HEK293T (cell line): ENCODE results near the gene AGRP.
A peak's percentile ranks its signal among the peaks of the same experiment; 100 is the strongest.

Experiments used
- CTCF ChIA-PET: fragments of 350-600 bp; formaldehyde crosslinking; extraction: SDS; loops from one replicate; lab custom pipeline; 2021; ENCODE audit warnings: antibody characterized with exemption, inconsistent platforms; lab: Yijun Ruan, JAX
- POLR2A ChIA-PET: fragments of 350-600 bp; formaldehyde crosslinking; extraction: SDS; loops from one replicate; lab custom pipeline; 2020; ENCODE audit warnings: antibody characterized with exemption, inconsistent platforms; lab: Yijun Ruan, JAX
- DNase-seq: peaks from one replicate; pipeline ENCODE4 v3.0.0; 2012; ENCODE audit warnings: mixed read lengths; ENCODE audit errors: extremely low spot score
- ARNT ChIP-seq: fragments of 450-650 bp; IDR thresholded peaks from 2 replicates; pipeline ENCODE4 v1.6.1; 2017; ENCODE audit warnings: mild to moderate bottlenecking
- BHLHE40 ChIP-seq: fragments of 450-650 bp; IDR thresholded peaks from 2 replicates; pipeline ENCODE4 v1.6.1; 2016; ENCODE audit warnings: mild to moderate bottlenecking, moderate library complexity, borderline replicate concordance
- CTBP1 ChIP-seq: fragments of 450-650 bp; IDR thresholded peaks from 2 replicates; pipeline ENCODE4 v1.6.1; 2016; ENCODE audit warnings: borderline replicate concordance
- ELF4 ChIP-seq: fragments of 450-650 bp; IDR thresholded peaks from 2 replicates; pipeline ENCODE4 v1.6.1; 2017; ENCODE audit warnings: antibody characterized with exemption
- FOXA1 ChIP-seq: fragments of 450-650 bp; IDR thresholded peaks from 2 replicates; pipeline ENCODE4 v1.6.1; 2016; ENCODE audit warnings: mild to moderate bottlenecking
- FOXK2 ChIP-seq: fragments of 450-650 bp; IDR thresholded peaks from 2 replicates; pipeline ENCODE4 v1.6.1; 2016; ENCODE audit warnings: mild to moderate bottlenecking
- FOXM1 ChIP-seq: fragments of 450-650 bp; IDR thresholded peaks from 2 replicates; pipeline ENCODE4 v1.6.1; 2017; ENCODE audit warnings: mild to moderate bottlenecking, borderline replicate concordance
- HDGF ChIP-seq: fragments of 450-650 bp; IDR thresholded peaks from 2 replicates; pipeline ENCODE4 v1.6.1; 2017; ENCODE audit warnings: antibody characterized with exemption, borderline replicate concordance
- L3MBTL2 ChIP-seq: fragments of 450-650 bp; conservative IDR thresholded peaks from 2 replicates; pipeline ENCODE4 v1.6.1; 2016; ENCODE audit warnings: mild to moderate bottlenecking
- LEF1 ChIP-seq: fragments of 450-650 bp; IDR thresholded peaks from 2 replicates; pipeline ENCODE4 v1.6.1; 2017; ENCODE audit warnings: mild to moderate bottlenecking, borderline replicate concordance
- NFRKB ChIP-seq: fragments of 450-650 bp; IDR thresholded peaks from 2 replicates; pipeline ENCODE4 v1.6.1; 2016; ENCODE audit warnings: mild to moderate bottlenecking, moderate library complexity
- SP1 ChIP-seq: fragments of 450-650 bp; IDR thresholded peaks from 2 replicates; pipeline ENCODE4 v1.6.1; 2017
- SUZ12 ChIP-seq: fragments of 450-650 bp; IDR thresholded peaks from 2 replicates; pipeline ENCODE4 v1.6.1; 2016; ENCODE audit warnings: mild to moderate bottlenecking
- TARDBP ChIP-seq: fragments of 450-650 bp; IDR thresholded peaks from 2 replicates; pipeline ENCODE4 v1.6.1; 2016
- ZNF384 ChIP-seq: fragments of 450-650 bp; IDR thresholded peaks from 2 replicates; pipeline ENCODE4 v1.6.1; 2016
- TF ChIP-seq, protein P1 (sequence below): fragments of 450-650 bp; IDR thresholded peaks from 2 replicates; pipeline ENCODE4 v1.6.1; 2016

AGRP gene

DNA sequence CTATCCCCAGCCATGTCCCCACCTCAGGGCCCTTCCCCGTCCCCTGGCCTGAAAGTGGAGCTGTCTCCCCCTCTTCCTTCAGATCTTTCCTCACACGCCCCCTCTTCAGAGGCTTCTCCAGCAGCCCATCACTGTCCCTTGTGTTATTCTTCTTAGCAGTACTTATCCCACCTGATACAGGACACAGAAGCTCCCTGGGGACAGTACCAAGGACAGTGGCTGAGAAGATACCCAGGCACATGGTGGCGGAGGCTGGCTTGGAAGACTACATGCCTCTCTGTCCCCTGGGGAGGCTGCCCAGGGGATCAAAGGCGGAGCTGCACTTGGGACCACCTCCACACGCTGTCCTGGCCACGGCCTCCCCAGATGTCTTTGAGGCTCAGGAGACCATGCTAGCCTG is 28.5 kb downstream of the AGRP start:
- DNase-seq: no peak
- TF ChIP-seq, protein P1, sequence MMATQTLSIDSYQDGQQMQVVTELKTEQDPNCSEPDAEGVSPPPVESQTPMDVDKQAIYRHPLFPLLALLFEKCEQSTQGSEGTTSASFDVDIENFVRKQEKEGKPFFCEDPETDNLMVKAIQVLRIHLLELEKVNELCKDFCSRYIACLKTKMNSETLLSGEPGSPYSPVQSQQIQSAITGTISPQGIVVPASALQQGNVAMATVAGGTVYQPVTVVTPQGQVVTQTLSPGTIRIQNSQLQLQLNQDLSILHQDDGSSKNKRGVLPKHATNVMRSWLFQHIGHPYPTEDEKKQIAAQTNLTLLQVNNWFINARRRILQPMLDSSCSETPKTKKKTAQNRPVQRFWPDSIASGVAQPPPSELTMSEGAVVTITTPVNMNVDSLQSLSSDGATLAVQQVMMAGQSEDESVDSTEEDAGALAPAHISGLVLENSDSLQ: no peak
- TF ChIP-seq SP1: no peak
- no peak for TF ChIP-seq CTBP1
- no peak for TF ChIP-seq BHLHE40
- TF ChIP-seq LEF1: no peak
- TF ChIP-seq FOXA1: no peak
- no peak for TF ChIP-seq ZNF384
- TF ChIP-seq FOXM1: no peak
- no peak for TF ChIP-seq ELF4
- TF ChIP-seq NFRKB: no peak
- TF ChIP-seq L3MBTL2: no peak
- no peak for TF ChIP-seq HDGF
- CTCF ChIA-PET: no interaction called here
- POLR2A ChIA-PET: no interaction called here

DNA sequence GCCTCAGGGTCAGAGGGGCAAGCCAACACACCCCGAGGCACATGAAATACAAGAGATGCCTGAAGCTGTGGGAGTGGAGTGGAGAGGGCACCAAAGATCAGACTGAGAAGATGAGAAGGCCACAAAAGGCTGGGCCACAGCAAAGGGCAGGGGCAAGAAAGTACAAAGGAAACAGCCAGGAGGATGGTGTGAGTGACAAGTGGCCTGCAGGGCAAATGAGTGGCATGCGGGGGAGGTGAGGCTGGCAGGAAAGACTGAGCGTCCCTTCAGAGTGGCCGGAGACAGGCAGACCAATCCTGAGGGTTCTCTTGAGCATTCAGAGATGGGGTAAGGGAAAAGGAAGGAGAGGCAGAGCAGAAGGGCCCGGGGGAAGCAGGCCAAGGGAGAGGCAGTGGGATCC is 29.2 kb downstream of the AGRP start:
- CTCF ChIA-PET: no interaction called here
- TF ChIP-seq, protein P1: 0 out of 2 replicates have a peak, but pooled peaks have one; percentile 10
- no peak for TF ChIP-seq FOXK2
- POLR2A ChIA-PET: interaction anchor here (0.9 kb wide), 1 partner anchor 27 kb away, joined by 3 read pairs; no protein-coding TSS in a partner anchor
- DNase-seq: no peak

DNA sequence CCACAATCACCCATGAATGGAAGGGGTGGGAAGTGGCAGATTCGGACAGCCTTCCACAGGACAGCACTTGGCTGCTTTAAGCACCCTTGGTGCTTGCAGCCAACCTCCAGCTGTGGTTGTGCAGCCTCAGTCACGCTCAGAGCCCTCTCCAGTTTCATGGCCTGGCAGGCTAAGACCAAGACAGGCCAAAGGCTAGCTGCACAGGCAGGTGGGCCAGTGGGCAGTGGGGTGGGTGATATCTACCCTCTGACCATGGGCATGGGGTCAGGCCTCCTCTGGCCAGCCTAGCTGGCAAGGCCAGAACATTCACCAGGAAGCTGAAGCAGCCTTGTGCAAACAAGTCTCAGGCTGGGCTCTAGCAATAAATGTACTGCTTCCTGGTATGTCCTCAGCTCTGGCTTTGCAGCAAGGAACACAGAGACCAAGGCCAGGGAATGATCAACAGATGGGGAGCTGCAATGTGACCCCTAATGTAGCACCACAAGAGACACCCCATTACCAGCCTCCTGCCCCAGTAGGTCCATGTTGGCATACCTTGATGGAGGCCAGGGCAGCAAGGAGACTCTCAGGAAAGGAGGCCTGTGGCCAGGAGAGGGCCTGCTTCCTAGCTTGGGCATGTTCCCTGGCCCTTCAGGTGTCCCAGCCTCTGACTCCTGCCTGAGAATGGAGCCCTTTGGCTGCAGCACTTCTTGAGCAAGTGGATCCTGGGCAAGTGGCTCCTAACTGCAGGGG is 31.5 kb downstream of the AGRP start:
- TF ChIP-seq FOXM1 (no peak), LEF1 (no peak), ZNF384 (no peak), SP1 (no peak), FOXK2 (no peak), HDGF (no peak), BHLHE40 (no peak), L3MBTL2 (no peak), SUZ12 (no peak), FOXA1 (no peak), CTBP1 (no peak), NFRKB (no peak)
- TF ChIP-seq, protein P1: no peak
- POLR2A ChIA-PET: no interaction called here
- no peak for DNase-seq
- CTCF ChIA-PET: interaction anchor here (0.8 kb wide), 1 partner anchor 11 kb away, joined by 4 read pairs; no protein-coding TSS in a partner anchor

DNA sequence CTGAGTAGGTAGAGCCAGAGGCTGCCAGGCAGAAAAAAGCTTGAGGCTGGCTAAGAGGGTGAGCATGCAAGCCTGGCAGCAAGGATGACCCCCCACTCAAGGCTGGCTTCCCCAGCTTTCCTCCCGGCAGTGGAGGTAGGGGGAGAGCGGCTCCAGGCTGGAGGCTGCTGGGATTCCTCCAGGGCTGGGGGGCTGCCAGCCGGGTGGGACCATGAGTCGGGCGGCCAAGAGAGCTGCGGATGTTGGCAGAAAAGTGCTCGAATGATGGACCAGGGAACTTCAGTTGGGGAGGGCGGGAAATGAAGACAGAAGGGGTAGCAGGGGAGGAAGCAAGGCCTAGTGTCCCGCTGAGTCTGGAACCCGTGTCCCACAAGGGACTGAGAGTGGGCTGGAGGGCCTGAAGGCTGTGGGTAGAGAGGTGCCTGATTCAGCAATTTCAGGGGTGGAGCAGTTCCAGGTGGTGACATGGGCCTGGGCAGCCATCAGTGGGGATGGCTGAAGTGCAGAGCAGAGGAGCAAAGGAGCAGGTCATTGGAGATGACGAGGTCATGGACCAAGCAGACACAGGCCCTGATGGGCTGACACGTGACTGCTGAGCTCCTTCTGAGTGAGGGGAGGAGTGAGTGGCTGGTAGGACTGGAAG is 32.2 kb downstream of the AGRP start:
- no peak for TF ChIP-seq NFRKB
- ChIA-PET CTCF (interaction anchor here (1.4 kb wide), 1 partner anchor 15 kb away, joined by 3 read pairs; no protein-coding TSS in a partner anchor), POLR2A (no interaction called here)
- DNase-seq: no peak

DNA sequence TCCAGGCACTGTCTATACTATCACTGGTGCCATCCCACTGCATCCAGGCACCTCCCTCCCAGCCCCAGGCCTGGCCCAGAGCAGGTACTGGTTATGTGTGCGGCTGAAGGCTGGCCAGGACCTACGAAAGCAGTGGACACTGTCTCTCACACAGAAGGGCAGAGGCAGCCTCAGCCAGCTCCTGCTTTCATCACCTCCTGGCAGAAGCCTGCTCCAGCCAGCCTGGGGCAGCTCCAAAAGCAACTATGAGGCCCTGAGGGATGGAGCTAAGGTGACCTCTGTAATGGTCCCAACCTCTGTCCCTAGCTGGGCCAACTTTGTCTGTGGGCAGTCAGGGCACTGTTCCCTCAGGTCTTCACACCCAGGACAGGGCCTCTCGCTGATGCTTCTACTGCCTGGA is 33.6 kb downstream of the AGRP start:
- ChIA-PET CTCF (interaction anchor here (1.4 to 1.5 kb wide), 2 partner anchors 14 to 123 kb away, joined by 3 read pairs; partner anchors contain the start of genes KCTD19 and LRRC36), POLR2A (no interaction called here)
- no peak for DNase-seq
- TF ChIP-seq HDGF (no peak), ZNF384 (no peak), LEF1 (no peak)

DNA sequence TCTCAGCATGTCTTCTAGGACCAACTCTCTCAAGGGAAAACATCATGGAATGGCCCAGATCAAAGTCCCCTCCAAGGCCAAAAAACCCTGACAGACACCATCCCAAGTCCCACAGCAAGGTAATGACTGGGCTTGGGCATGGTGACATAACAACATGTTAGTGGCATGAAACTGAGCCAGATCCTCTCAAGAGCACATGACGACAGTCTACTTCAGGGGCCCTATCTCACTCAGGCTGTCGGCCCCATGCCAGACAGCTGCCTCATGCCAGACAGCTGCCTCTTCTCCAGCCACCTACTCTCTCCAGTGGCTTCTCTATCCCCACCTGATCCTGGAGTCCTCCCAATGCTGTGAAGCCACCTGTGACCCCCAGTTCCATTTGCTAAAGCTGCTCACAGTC is 34.0 kb downstream of the AGRP start:
- TF ChIP-seq SP1 (no peak), FOXM1 (no peak), BHLHE40 (no peak), TARDBP (no peak), ZNF384 (no peak), ARNT (no peak), SUZ12 (no peak), LEF1 (no peak), CTBP1 (no peak), NFRKB (no peak), L3MBTL2 (no peak)
- TF ChIP-seq, protein P1: no peak
- POLR2A ChIA-PET: no interaction called here
- CTCF ChIA-PET: interaction anchor here (1.5 kb wide), 1 partner anchor 123 kb away, joined by 3 read pairs; the partner anchor contains the start of genes KCTD19 and LRRC36
- DNase-seq: no peak
